Stimulated activated CD4-positive, alpha-beta T cell treated with anti-CD3 and anti-CD28 coated beads, Interleukin-12 subunit alpha, Interleukin-12 subunit beta, amount 100 ng/mL, for 24 hours (primary cell): Measurements from ENCODE around the gene RHBDD1.

Experiments
- DNase-seq, 2 experiments: peaks; one replicate each; pipeline ENCODE4 v3.0.0-alpha.2; 2020; ENCODE audit warnings: low read depth in 2 of 2

The RHBDD1 gene

GRCh38 chr2:226835796-226836547 is at the start of gene RHBDD1:
TSS of gene RHBDD1 (plus strand) at chr2:226836054. CDS start at chr2:226864694, 28,640 bp downstream.
- DNase-seq = peak; percentile 86 to 94

DNA sequence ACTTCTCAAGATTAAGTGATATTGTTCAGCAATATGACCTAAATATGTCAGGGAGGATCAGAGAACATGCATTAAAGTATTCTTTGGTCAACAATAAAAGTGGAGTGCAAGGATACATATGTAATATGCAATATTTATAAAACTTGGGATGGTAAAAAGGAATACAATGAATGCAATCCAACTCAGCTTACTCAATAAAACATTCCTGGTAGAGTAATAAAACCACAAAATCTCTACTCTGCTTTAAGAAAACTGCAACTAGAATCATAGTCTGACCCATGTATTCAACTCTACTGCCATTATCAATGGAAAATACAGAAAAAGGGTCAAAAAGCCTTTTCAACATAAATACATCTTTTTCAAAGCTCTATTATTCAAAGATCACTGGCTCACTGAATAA is 47.8 kb upstream of the RHBDD1 start:
- no peak for DNase-seq

DNA sequence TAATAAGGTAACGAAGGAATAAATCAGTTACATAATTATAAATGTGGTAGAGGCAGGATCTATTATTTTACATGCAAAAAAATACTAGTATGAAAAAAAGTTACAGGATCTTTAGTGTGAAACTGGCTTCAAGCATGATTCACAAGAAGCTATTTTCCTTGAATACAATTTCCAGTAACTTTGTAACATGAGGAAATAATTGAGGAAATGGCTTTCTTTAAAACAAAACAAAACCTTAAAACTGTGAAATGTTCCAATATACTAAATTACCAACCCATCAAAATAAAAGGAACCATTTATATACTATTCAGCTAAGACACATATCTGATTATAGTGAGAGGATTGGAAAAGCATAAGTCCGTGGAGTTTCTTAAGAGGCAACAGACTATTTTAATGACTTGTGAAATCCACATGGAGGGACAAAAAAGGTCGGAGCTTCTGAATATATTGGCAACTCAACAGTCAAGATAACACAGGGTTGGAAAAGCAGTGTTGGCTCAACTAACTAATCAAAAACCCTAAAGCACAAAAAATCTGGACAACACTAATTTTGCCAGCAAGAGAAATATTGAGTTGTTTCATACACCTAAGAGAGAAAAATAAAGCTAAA is 46.9 kb upstream of the RHBDD1 start:
- no peak for DNase-seq

GRCh38 chr2:226790011-226790410 is 45.8 kb upstream of the RHBDD1 start:
- DNase-seq = no peak

GRCh38 chr2:226790431-226790830 is 45.4 kb upstream of the RHBDD1 start:
- DNase-seq = no peak

DNA sequence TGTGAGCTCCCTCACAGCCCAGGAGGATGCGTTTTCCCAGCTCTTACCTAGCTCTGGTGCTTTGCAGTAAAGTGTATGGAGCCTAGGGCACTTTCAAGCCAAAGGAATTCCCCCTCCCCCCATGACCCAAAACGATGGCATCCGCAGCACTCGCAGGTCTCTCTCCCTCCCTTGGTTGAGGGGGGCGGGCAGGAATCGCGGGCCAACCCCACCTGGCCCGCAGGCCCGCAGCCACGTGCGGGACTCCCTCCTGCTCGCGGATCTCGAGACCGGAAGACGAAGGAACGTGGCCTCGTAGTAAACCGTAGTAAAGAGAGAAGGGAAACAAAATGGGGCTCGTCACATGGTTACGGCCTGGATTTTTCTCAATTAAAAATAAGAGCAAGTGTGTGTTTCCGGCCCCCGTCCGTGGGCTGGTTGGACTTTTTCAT is 44.8 kb upstream of the RHBDD1 start:
- no peak for DNase-seq

DNA sequence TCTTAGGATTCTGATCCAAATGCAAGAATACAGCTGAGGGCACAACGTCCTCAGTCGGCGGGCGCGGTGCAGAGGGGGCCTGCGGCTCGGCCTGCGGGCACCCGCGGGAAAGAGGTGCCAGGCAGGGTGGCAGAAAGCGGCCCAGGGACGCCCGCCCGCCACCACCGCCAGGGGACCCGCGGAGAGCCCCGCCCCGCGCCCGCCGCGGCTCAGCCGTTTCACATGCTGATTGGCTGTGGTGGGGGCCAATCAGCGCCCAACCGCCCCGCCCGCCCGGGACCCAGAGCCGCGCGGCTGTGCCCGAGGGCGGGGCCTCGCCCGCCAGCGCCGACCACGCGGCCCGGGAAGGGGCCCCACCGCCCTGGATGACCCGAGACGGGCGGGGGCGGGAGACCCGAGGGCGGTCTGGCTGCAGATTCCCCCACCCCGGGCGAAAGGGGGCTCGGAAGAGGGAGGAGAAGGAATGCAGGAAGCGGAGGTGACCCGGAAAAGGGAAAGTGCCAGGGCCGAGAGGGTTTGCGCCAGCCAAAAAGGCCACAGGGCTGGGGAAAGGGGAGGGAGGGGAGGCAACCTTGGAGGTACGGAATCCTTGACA is 44.3 kb upstream of the RHBDD1 start:
- peak; percentile 81 to 84 for DNase-seq

GRCh38 chr2:226792155-226792881 is 43.5 kb upstream of the RHBDD1 start:
- no peak for DNase-seq

DNA sequence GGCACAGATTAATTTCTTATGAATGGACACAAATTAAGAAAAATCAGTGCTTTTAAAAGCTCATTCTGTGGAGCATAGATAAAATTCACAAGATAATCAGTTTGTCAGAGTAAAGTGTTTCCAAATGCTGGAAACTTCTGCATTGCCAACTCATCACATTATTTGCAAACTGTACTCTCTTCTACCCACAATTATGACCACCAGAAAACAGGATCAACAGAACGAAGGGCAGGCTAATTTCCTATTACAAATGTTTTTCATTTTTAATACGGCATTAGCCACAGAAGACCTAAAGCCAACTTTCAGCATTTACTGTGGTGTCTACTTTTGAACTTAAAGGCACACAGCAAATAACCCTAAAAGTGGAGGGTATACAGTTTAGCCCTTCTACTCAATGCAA is 42.2 kb upstream of the RHBDD1 start:
- DNase-seq = no peak

DNA sequence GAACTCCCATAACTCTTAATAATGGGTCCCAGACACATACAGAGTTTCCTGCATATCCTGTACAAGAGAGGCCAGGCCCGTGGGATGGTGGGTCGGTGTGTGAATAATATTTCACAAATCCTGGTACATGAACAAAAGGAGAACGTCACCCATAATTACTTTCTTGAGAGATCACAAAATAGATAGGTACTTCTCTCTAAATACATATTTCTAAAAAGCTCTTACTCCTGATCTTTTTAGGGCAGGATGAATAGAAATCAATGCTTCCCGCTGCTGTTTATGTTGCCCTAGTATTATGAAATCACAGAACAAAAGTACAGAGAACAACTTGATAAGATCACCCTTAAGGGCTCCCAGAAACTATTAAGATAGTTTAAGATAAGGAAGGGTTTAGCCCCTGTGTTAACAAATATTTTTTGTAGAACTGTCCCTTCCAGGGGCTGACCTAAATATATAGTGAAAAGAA is 41.6 kb upstream of the RHBDD1 start:
- DNase-seq = no peak

GRCh38 chr2:226794751-226795171 is 41.1 kb upstream of the RHBDD1 start:
- no peak for DNase-seq

GRCh38 chr2:226795281-226796011 is 40.4 kb upstream of the RHBDD1 start:
- DNase-seq = no peak

GRCh38 chr2:226796012-226796839 is 39.6 kb upstream of the RHBDD1 start:
- no peak for DNase-seq

DNA sequence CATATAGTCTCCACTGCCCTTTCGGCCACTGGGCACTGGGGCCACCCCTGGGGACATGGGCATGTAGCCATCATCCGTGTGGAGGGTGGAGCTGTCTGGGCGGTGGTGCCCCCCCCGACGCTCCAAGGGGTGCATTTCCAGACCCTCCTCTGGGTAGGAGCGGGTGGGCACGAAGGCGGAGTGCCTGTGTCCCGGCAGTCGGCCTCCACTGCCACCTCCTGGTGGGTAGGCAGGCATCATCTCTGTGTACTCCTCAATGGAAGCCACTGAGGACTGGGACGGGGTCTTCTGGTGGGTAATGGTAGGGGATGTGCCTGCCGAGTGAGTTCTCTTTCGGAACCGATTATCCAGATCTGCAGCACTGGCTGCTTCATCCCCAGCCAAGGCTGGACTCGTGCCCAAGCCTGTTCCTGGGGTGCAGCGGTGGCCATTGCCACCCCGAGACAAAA is 39.0 kb upstream of the RHBDD1 start:
- no peak for DNase-seq

GRCh38 chr2:226797289-226797988 is 38.4 kb upstream of the RHBDD1 start:
- DNase-seq = no peak

DNA sequence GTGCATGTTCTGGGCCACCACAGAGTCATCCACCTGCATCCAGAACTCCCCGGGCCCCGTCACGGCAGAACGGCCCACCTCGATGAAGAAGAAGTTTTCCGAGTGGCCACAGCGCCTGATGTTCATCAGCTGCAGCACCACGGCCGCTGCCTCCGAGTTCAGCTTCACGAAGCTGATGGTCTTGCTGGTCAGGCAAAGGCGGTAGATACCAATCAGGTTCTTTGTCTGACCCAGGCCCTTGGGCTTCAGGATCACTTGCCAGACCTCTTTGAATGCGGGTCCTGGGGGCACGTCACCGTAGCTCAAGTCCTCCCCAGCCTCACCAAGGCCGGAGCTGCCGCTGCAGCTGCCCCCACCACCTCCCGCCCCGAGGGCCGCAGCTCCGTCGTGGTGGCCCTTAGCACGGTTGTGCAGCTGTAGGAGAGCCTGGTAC is 37.8 kb upstream of the RHBDD1 start:
- DNase-seq = no peak

- peak in 1 of 2 experiments; percentile 27 for DNase-seq
Measured at GRCh38 chr2:226798422-226799210, 37.2 kb upstream of the RHBDD1 start.

DNA sequence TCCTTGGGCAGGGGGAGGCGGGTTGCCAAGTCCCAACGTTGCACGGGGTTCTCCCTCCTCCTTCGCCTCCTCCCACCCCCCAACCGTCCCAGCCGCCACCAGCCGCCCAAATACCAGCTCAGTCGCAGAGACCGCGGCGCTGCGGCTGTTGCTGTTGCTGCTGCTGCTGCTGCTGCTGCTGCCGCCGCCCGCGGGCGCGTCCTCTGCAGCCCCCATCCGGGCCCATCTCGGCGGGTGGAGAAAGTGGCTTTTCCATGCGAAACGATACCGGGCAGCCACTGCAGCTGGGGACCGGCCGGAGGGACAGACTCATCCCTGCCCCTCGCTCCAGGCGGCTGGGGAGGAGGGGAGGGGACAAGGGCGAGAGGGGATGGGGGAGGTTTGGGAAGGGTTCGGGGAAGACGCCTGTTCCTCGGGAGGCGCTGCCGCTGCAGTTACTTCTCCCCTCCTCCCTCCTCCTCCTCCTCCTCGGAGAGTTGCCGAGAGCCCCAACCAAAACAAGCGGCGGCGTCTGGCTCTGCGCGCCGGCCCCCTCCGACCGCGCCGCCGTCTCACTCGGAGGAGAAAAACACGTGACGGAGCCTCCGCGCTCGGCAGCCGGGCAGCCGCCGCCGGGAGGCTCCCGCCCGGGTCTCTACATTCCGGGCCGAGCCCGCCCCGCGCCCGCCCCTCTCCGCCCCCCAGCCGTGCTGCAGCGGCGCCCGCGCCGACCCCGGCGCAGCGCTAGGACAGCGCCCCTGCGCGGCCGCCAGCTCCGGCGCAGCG is 36.5 kb upstream of the RHBDD1 start, which contains the start of gene IRS1:
IRS1 (minus strand) TSS at position 610 of the 765 bp plus-strand sequence. CDS start 1,082 bp downstream, outside the sequence.
- peak in 1 of 2 experiments; percentile 46 for DNase-seq
